K562 (cell line): Measurements from ENCODE around the gene NPPC. TPM values are rescaled to one million over a fixed set of nuclear protein-coding genes. Genes with fewer than 3 reads are reported as not detected.

ENCODE experiments used
- ATAC-seq: fragments of 200-7000 bp; cut with Tn5 transposase; 3 replicates; pipeline ENCODE4 v1.9.1; 2020; ENCODE audit warnings: moderate library complexity
- BruUV-seq: library from RNA; stranded (reverse); fragments of 400-500 nt; replicated peaks from 2 replicates; lab custom pipeline; 2021; lab: Mats Ljungman, UMichigan
- CTCF ChIA-PET: fragments of 300-600 bp; formaldehyde crosslinking; extraction: SDS; loops from one replicate; lab custom pipeline; 2021; ENCODE audit warnings: low intra/inter-chr PET ratio; lab: Yijun Ruan, JAX
- POLR2A ChIA-PET: fragments of 300-600, 350-650 bp; sonication (Branson Sonifier 250); formaldehyde crosslinking; extraction: SDS; loops from one replicate; lab custom pipeline; 2021; ENCODE audit warnings: antibody characterized with exemption, inconsistent platforms; lab: Yijun Ruan, JAX
- DNase-seq, 4 experiments: peaks; one replicate each; pipeline versions ENCODE4 v3.0.0 to v3.0.0-alpha.2; 2011 to 2018; ENCODE audit warnings: low spot score in 3 of 4, mixed read lengths in 3 of 4; ENCODE audit errors: extremely low read depth in 1 of 4
- FAIRE-seq: peaks from 2 replicates; lab custom pipeline; 2011; peaks lifted over from hg19 to GRCh38; lab: Jason Lieb, UNC
- H2AFZ ChIP-seq: 2 replicates; pipeline ENCODE4 v1.6.0; 2011; ENCODE audit warnings: low read depth, low read length, control low read depth, inconsistent platforms
- H3K27ac ChIP-seq: fragments of 200-600 bp; 3 replicates; pipeline ENCODE4 v1.8.0; 2011; ENCODE audit warnings: low read depth, mild to moderate bottlenecking, control low read depth, inconsistent platforms, low read length, moderate library complexity, mixed read lengths; ENCODE audit errors: extremely low read depth
- H3K27me3 ChIP-seq, 2 experiments: fragments of 300-600 bp in 1 of 2; 2 replicates in 1 of 2; 3 replicates in 1 of 2; pipeline versions ENCODE4 v1.6.0 to v1.8.0; 2011; ENCODE audit warnings: inconsistent platforms in 2 of 2, low read length in 2 of 2, mild to moderate bottlenecking in 1 of 2, mixed read lengths in 1 of 2, moderate library complexity in 1 of 2; ENCODE audit not compliant: control insufficient read depth in 2 of 2, insufficient read depth in 2 of 2
- H3K36me3 ChIP-seq: fragments of 300-600 bp; 3 replicates; pipeline ENCODE4 v1.8.0; 2011; ENCODE audit warnings: mild to moderate bottlenecking, low read length, inconsistent platforms; ENCODE audit not compliant: control insufficient read depth, insufficient read depth
- H3K4me1 ChIP-seq, 2 experiments: fragments of 200-600 bp in 1 of 2; replicated peaks in 1 of 2; 2 replicates in 1 of 2; 3 replicates in 1 of 2; pipeline versions ENCODE4 v1.5.1 to v1.8.0; 2011; ENCODE audit warnings: inconsistent platforms in 2 of 2, low read length in 2 of 2, mild to moderate bottlenecking in 1 of 2, mixed read lengths in 1 of 2, moderate library complexity in 1 of 2; ENCODE audit not compliant: control insufficient read depth in 2 of 2, insufficient read depth in 2 of 2
- H3K4me2 ChIP-seq: 2 replicates; pipeline ENCODE4 v1.6.1; 2011; ENCODE audit warnings: low read length, control low read depth, inconsistent platforms, mixed read lengths; ENCODE audit not compliant: insufficient read depth
- H3K4me3 ChIP-seq: fragments of 200-600 bp; sonication (generic), shearing (Covaris generic); 2 replicates; pipeline ENCODE4 v1.5.1; 2016; ENCODE audit warnings: control low read depth, inconsistent platforms
- H3K79me2 ChIP-seq: fragments of 200-600 bp; 3 replicates; pipeline ENCODE4 v1.8.0; 2011; ENCODE audit warnings: low read length, inconsistent platforms; ENCODE audit not compliant: control insufficient read depth, insufficient read depth
- H3K9ac ChIP-seq, 2 experiments: 2 replicates each; pipeline versions ENCODE4 v1.6.0 to v1.6.1; 2011; ENCODE audit warnings: low read depth in 2 of 2, low read length in 2 of 2, control low read depth in 1 of 2, inconsistent platforms in 1 of 2, mild to moderate bottlenecking in 1 of 2, mixed read lengths in 1 of 2; ENCODE audit not compliant: insufficient read depth in 1 of 2
- H3K9me1 ChIP-seq: one replicate; pipeline ENCODE4 v1.6.0; 2011; ENCODE audit warnings: inconsistent platforms, mild to moderate bottlenecking, low read length, moderate library complexity; ENCODE audit not compliant: control insufficient read depth, insufficient read depth
- H3K9me3 ChIP-seq: replicated peaks from 2 replicates; pipeline ENCODE4 v1.5.1; 2011; ENCODE audit warnings: low read depth, low read length, inconsistent platforms; ENCODE audit not compliant: control insufficient read depth, insufficient read depth
- H4K20me1 ChIP-seq: replicated peaks from 2 replicates; pipeline ENCODE4 v1.6.1; 2011; ENCODE audit warnings: low read length, inconsistent platforms, mixed read lengths; ENCODE audit not compliant: control insufficient read depth, insufficient read depth
- MAFG ChIP-seq: fragments of 450-650 bp; conservative IDR thresholded peaks from 2 replicates; pipeline ENCODE4 v1.6.1; 2016; ENCODE audit warnings: missing genetic modification characterization, missing compliant biosample characterization
- MGA ChIP-seq: fragments of 450-650 bp; IDR thresholded peaks from 2 replicates; pipeline ENCODE4 v1.6.1; 2016; ENCODE audit warnings: mild to moderate bottlenecking, moderate library complexity
- SIRT6 ChIP-seq: IDR thresholded peaks from one replicate; pipeline ENCODE4 v1.6.1; 2012; ENCODE audit warnings: low read depth, mild to moderate bottlenecking, control low read depth, inconsistent platforms, low read length, moderate library complexity
- SMAD3 ChIP-seq: fragments of 450-650 bp; formaldehyde crosslinking; conservative IDR thresholded peaks from 2 replicates; pipeline ENCODE4 v1.4.0; 2020; ENCODE audit warnings: mild to moderate bottlenecking
- ZNF212 ChIP-seq: fragments of 450-650 bp; formaldehyde crosslinking; IDR thresholded peaks from 2 replicates; pipeline ENCODE4 v1.4.0; 2020; ENCODE audit warnings: mild to moderate bottlenecking
- ZNF3 ChIP-seq: fragments of 250-450 bp; sonication (Bioruptor Pico); IDR thresholded peaks from 2 replicates; pipeline ENCODE4 v1.5.0; 2021; ENCODE audit warnings: mild to moderate bottlenecking, moderate library complexity
- ZNF449 ChIP-seq: fragments of 250-450 bp; sonication (Bioruptor Pico); IDR thresholded peaks from 2 replicates; pipeline ENCODE4 v1.8.0; 2022; ENCODE audit warnings: moderate library complexity, mild to moderate bottlenecking, inconsistent platforms
- ZNF75A ChIP-seq: fragments of 450-650 bp; formaldehyde crosslinking; IDR thresholded peaks from 2 replicates; pipeline ENCODE4 v1.4.0; 2020; ENCODE audit warnings: mild to moderate bottlenecking
- WGBS: fragments of 100-300 bp; shearing (Covaris generic); methylation state at CpG from one replicate; pipeline ENCODE4 v1.1.6; 2016; ENCODE audit warnings: low coverage, mixed read lengths; ENCODE audit not compliant: insufficient coverage; ENCODE audit errors: missing lambda C conversion rate; 5-methylcytosine and 5-hydroxymethylcytosine counted together
- in situ Hi-C: fragments of 300-500 bp; cut with MboI; formaldehyde crosslinking; loops from 4 replicates; pipeline ENCODE4 v1.15.0; 2018; ENCODE audit warnings: inconsistent platforms, mixed read lengths
- intact Hi-C: fragments of 100-400 bp; cut with micrococcal nuclease; formaldehyde crosslinking; loops from 2 replicates; pipeline ENCODE4 v1.14.2; 2022
- polyA plus RNA-seq, 8 experiments: library from polyadenylated mRNA; depleted of rRNA in 4 of 8; stranded (reverse) in 5 of 8; unstranded in 3 of 8; fragments of >200 nt; fragmentation: Nextera tagmentation in 2 of 8; fragmentation: Illumina TruSeq in 1 of 8; extraction: Ambion mirVana in 2 of 8; extraction: Trizol in 1 of 8; gene quantifications; 2 replicates each; pipeline versions ENCODE4 v1.2.1 to v1.2.3, GENCODE V29; 2011 to 2014; ENCODE audit warnings: inconsistent platforms in 1 of 8, missing spikeins in 1 of 8
- total RNA-seq, 7 experiments: library from RNA; depleted of rRNA in 6 of 7; stranded (reverse); fragments of >200 nt in 6 of 7; fragmentation: Illumina TruSeq in 2 of 7; extraction: Trizol in 2 of 7; gene quantifications; 2 replicates each; pipeline versions ENCODE4 v1.2.1 to v1.2.3, GENCODE V29; 2011 to 2021; ENCODE audit warnings: low replicate concordance in 1 of 7

NPPC gene
- total and polyA plus RNA-seq, 9 of the 15 experiments (the other 6 are each of a cell fraction or from before 2014, with no cell fraction given) = not detected

GRCh38 chr2:231882646-231883045, 43.5 kb downstream of the NPPC start:
- CTCF ChIA-PET = no interaction called here
- H3K9ac ChIP-seq = no peak overlapping the region
- TF ChIP-seq ZNF3 (CRISPR knock-in tag) (no peak), SIRT6 (no peak), ZNF449 (CRISPR knock-in tag) (no peak), ZNF75A (CRISPR knock-in tag) (no peak), MGA (no peak), SMAD3 (CRISPR knock-in tag) (no peak), ZNF212 (CRISPR knock-in tag) (no peak), MAFG (tag) (no peak)

More at GRCh38 chr2:231882646-231883045, 43.5 kb downstream of the NPPC start:
- no peaks in the 10 kb centered on the region for H4K20me1 ChIP-seq
- H3K9me1 ChIP-seq = no peaks in the 10 kb centered on the region
- H3K79me2 ChIP-seq = no peaks in the 10 kb centered on the region
- WGBS = 2% methylated on average over 7 of the region's 7 CpGs
- H3K4me1 ChIP-seq = no peaks in the 10 kb centered on the region
- H3K9me3 ChIP-seq = no peaks in the 10 kb centered on the region
- H2AFZ ChIP-seq = no peak overlapping the region
- FAIRE-seq = no peak
- DNase-seq = no peak
- POLR2A ChIA-PET = interaction anchor here (0.8 kb wide), 1 partner anchor 13 kb away, joined by 3 read pairs; no protein-coding TSS in a partner anchor
- H3K4me2 ChIP-seq = no peak overlapping the region
- in situ Hi-C loops (no loop called here), intact Hi-C loops (no loop called here)
- ATAC-seq = no peak
- H3K36me3 ChIP-seq = no peaks in the 10 kb centered on the region
- no TSS peak for BruUV-seq
- no peak overlapping the region for H3K27ac ChIP-seq
- no peak overlapping the region for H3K4me3 ChIP-seq
- H3K27me3 ChIP-seq = peaks cover 4 to 27% of the 10 kb centered on the region in 2 experiments
